Posterior cingulate gyrus (tissue), 11 donors: ENCODE data around the gene ZNF774.
"Not testable (repeated sequence)": the region's sequence is repeated elsewhere in the genome, so short reads cannot be mapped to it uniquely, and the experiment has no call there.

Source experiments
- DNase-seq, 10 donors: peaks; one replicate each; pipeline versions ENCODE4 v3.0.0 to v3.0.0-alpha.2; 2020 to 2021; ENCODE audit warnings: mixed read lengths in 3 of 10
- intact Hi-C: fragments of 100-400 bp; cut with DNase I; formaldehyde crosslinking; loops from one replicate; pipeline ENCODE4 v1.15.1; 2023

The ZNF774 gene

DNA sequence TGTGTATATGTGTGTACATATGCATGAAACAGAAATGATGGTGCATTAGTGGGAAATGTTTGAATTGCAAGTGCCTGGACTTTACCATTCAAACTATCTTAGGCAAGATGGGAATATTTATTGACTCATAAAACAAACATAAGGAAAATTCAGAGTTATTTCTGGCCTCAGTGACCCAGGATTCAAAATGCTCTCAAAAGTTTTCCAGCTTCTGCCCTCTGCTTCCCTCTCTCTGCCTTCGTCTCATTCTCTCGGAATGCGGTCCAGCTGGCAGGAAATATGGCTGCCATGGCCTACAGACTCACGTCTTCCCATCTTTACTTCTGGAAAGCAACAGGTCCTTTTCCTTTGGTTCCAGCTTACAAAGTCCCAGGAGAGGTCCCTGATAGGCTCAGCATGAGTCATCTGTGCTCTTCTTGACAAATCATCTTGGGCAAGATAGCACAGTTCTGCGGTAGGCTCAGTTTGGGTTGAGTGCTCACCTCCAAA, 8.7 kb upstream of the ZNF774 start:
- intact Hi-C loops = no loop called here
- DNase-seq = peak in 1 of 10 donors; percentile 7

DNA sequence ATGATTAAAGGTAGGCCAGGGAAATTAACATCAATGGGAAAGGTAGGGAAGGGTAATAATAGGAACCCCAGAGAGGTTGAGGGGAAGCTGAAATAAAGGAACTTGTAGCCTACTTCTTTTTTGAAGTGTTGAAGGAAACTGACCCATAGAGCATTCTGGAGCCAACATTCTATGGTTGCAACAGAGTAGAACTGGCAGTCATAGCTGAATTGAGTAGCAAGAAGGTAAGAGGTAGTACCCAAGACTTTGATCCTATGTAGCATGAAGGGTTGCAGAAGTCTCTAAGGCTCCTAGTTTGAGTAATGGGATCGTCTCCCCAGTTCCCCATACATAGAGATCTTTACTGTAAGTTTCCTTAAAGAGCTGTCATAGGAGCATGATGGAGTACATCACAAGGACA, 7.4 kb upstream of the ZNF774 start:
- no peak for DNase-seq
- intact Hi-C loops = no loop called here

DNA sequence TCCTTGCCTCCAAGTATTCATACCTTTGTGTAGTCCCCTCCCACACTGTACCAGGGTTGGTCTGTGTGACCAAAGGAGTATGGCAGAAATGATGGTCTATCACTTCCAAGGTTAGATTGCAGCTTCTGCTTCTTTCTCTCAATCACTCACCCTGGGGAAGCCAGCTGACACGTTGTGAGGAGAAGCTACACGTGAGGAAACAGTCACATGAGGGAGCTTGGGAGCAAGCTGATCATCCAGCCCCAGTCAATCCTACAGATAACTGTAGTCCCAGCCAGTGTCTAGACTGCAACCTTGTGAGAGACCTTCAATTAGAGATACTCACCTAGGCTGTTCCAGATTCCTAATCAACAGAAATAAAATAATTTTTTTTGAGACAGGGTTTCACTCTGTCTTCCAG, 6.2 kb upstream of the ZNF774 start:
- no peak for DNase-seq
- intact Hi-C loops = no loop called here

GRCh38 chr15:90347431-90348065, 4.5 kb upstream of the ZNF774 start:
- DNase-seq, intact Hi-C loops: not testable (repeated sequence)

DNA sequence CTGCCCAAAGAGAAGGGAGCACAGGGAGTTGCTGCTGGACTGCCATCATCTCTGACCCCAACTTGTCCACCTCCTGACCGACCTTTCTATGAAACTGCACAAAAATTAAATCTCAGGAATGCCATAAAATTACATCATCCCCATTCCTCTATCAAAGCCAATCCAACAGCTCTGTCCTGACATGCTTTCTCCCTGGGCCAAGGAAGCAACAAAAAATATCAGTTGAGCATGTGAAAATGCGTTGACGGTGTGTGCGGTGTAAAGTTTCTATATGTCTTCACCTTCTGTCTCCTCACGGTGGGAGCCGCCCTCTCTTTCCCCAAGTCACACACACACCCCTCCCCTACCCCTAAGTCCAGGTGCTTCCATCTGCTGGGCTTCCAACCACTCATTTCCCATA, 3.6 kb upstream of the ZNF774 start:
- peak in 1 of 10 donors; percentile 5 for DNase-seq
- intact Hi-C loops = no loop called here

GRCh38 chr15:90349072-90349471, 3.0 kb upstream of the ZNF774 start:
- peak in 1 of 10 donors; percentile 39 for DNase-seq
- intact Hi-C loops = no loop called here

- intact Hi-C loops = loop anchor here (5.0 kb wide), 1 partner anchor 37 kb away; the partner anchor contains the start of gene IQGAP1
- DNase-seq = peak in 1 of 10 donors; percentile 14
These were observed 2.3 kb upstream of the ZNF774 start for GRCh38 chr15:90349821-90350220.

GRCh38 chr15:90351479-90352106, 491 bp upstream of the ZNF774 start:
- no peak for DNase-seq
- intact Hi-C loops = loop anchor here (5.0 kb wide), 1 partner anchor 36 kb away; the partner anchor contains the start of gene IQGAP1

GRCh38 chr15:90354986-90355385, 2.9 kb downstream of the ZNF774 start:
- peak in 1 of 10 donors; percentile 11 for DNase-seq
- intact Hi-C loops = loop anchor here (5.0 kb wide), 1 partner anchor 32 kb away; the partner anchor contains the start of gene IQGAP1

- DNase-seq = peak in 1 of 10 donors; percentile 18
These were observed 6.3 kb downstream of the ZNF774 start for GRCh38 chr15:90358124-90359033.

DNA sequence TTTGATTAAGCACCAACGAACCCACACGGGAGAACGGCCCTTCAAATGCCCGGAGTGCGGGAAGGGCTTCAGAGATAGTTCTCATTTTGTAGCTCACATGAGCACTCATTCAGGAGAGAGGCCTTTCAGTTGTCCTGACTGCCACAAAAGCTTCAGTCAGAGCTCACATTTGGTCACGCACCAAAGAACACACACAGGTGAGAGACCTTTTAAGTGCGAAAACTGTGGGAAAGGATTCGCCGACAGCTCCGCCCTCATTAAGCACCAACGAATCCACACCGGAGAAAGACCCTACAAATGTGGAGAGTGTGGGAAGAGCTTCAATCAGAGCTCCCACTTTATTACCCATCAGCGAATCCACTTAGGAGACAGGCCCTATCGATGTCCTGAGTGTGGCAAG, 8.7 kb downstream of the ZNF774 start:
- no peak for DNase-seq
- intact Hi-C loops = loop anchor here (5.0 kb wide), 1 partner anchor 38 kb away; no protein-coding TSS in a partner anchor

More at GRCh38 chr15:90358124-90359033, 6.3 kb downstream of the ZNF774 start:
- intact Hi-C loops = no loop called here

GRCh38 chr15:90362936-90363212, 10.8 kb downstream of the ZNF774 start:
- intact Hi-C loops = loop anchor here (1.0 to 5.0 kb wide), 2 partner anchors 41 to 120 kb away; no protein-coding TSS in a partner anchor
- DNase-seq = peak in 1 of 10 donors; percentile 8

DNA sequence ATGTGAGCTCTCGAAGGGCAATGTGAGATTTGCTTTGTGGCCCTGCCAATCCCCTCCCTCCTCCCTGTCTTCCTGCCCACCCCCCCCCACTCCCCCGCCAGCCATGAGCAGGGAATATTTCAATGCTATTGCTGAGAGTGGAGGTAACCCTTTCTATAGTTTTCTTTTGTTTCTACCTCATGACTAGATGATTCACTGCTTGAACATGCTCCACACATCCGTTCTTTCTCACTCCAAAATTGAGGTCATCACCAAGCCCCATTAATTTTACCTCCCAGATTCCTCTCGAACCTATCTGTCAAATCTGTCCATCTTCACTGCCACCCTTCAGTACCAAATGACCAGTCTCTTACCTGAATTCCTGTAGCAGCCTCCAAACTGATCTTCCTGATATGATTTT, 12.2 kb downstream of the ZNF774 start:
- no peak for DNase-seq
- intact Hi-C loops = loop anchor here (5.0 kb wide), 1 partner anchor 42 kb away; no protein-coding TSS in a partner anchor

GRCh38 chr15:90365414-90366055, 13.5 kb downstream of the ZNF774 start:
- intact Hi-C loops = no loop called here
- DNase-seq = peak in 1 of 10 donors; percentile 20

DNA sequence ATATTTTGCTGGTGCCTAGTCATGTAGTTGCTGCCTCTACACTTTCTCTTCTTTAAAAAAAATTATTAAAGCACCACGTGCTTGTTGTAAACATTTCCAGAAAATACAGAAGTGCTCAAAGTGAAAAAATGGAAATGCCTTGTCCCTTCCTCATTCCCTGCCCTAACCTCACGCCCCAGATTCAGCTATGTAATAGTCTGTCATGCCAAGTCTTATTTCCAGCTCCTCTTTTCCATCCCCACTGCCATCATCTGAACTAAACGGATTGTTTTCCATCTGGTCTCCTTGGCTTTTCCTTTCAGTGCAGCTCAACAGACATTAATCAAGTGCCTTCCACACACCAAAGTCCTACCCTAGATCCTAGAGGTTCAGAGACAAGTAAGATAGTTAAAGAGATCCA, 15.5 kb downstream of the ZNF774 start:
- no peak for DNase-seq
- intact Hi-C loops = no loop called here

DNA sequence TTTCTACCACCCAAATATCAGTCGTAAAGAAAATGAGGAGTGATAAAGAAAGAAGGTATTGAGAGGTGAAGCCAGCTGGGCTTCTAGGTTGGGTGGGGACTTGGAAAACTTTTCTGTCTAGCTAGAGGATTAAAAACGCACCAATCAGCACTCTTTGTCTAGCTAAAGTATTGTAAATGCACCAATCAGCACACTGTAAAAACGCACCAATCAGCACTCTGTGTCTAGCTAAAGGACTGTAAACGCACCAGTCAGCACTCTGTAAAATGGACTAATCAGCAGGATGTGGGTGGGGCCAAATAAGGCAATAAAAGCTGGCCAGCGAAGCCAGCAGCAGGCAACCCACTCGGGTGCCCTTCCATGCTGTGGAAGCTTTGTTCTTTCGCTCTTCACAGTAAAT, 23.0 kb downstream of the ZNF774 start:
- no peak for DNase-seq
- intact Hi-C loops = no loop called here

DNA sequence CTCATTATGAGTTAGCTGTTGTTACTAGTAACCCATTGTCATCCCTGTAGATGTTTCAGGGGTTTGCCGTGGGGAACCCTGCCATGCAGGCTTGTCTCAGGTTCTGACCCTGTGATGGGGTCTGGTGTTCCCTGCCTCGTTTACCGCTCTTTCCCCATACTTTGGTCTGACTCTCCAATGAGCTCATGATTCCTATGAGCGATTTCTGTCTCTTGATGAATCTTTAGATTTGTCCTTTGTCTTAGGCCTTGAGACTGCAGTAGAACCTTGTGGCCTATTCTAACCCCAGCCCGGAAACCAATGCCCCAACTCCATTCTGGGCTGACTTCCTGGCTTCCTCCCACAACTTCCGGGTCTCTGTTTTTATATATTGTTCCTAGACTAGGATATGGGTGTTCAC, 24.7 kb downstream of the ZNF774 start:
- no peak for DNase-seq
- intact Hi-C loops = no loop called here

DNA sequence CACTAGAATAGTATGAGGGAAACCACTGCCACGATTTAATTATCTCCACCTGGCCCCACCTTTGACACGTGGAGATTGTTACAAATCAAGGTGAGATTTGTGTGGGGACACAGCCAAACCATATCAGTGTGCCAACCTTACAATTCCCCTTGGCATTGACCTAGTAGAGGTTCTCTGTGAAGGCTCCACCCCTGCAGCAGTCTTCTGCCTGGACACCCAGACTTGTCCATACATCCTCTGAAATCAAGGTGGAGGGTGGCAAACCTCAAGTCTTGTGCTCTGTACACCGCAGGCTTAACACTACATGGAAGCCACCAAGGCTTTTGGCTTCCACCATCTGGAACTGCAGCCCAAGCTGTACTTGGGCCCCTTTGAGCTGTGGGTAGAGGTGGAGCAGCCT, 27.2 kb downstream of the ZNF774 start:
- intact Hi-C loops = no loop called here
- no peak for DNase-seq

GRCh38 chr15:90381515-90381914, 29.4 kb downstream of the ZNF774 start:
- no peak for DNase-seq
- intact Hi-C loops = no loop called here

DNA sequence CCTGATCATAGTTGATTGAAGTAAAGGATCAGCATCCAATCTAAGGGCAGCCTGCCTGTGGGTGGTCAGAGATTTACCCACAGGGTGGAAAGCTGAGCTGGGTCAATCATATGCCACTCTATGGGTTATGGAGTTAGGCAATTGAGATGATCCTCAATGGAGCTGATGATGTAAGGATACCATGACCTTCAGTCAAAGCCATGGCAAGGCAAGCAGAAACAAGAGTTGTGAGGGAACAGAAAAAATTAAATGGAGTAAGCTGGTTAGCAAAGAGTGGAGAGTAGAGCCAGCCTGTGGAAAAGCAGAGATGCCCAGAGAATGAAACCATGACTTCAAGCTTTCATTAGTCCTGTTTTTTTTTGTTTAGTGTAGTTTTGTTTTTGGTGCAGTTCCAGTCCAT, 30.2 kb downstream of the ZNF774 start:
- intact Hi-C loops = no loop called here
- no peak for DNase-seq
